LNCAP (cell line): ENCODE data around the gene THAP10.

Experiments
- TF ChIP-seq, protein P1 (sequence below): fragments of 450-650 bp; IDR thresholded peaks from 2 replicates; pipeline ENCODE4 v1.5.1; 2017; ENCODE audit warnings: mild to moderate bottlenecking

The THAP10 gene

DNA sequence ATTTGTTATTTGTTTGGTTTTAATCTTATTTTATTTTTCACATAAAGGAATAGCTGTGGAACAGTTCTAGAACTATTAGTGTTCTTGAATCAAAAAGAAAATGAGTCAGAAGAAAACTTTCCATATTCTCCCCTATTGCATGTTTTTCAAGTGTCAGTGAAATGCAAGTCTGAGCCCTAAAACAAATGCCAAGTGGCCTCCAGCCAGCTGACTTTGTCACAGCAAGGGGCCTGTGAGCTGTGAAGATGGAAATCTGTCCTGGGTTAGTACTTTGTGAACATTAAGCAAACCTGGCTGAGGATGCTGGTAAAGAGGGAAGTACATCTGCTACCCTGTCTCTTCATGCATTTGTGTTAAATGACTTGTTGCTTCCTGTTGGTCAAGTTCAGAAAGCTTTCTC is 14.6 kb upstream of the THAP10 start:
- TF ChIP-seq, protein P1, sequence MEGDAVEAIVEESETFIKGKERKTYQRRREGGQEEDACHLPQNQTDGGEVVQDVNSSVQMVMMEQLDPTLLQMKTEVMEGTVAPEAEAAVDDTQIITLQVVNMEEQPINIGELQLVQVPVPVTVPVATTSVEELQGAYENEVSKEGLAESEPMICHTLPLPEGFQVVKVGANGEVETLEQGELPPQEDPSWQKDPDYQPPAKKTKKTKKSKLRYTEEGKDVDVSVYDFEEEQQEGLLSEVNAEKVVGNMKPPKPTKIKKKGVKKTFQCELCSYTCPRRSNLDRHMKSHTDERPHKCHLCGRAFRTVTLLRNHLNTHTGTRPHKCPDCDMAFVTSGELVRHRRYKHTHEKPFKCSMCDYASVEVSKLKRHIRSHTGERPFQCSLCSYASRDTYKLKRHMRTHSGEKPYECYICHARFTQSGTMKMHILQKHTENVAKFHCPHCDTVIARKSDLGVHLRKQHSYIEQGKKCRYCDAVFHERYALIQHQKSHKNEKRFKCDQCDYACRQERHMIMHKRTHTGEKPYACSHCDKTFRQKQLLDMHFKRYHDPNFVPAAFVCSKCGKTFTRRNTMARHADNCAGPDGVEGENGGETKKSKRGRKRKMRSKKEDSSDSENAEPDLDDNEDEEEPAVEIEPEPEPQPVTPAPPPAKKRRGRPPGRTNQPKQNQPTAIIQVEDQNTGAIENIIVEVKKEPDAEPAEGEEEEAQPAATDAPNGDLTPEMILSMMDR = no peak

DNA sequence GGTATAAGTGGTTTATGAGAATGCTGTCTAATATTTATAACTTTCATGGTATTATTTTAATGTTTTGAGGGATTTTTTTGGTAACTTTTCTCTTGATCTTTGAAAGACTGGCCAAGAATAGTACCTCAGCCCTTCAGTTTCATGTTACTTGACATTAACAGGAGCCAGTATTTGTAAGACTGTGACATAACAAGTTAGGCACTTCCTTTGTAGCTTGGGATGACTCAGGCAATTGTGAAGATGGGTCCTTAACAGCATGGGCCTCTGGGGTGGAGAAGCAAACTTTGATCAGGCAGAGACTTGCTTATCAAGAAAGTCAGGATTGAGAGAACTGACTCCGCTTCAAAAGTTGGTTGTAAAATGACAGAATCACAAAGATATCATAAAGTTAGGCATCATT is 9.9 kb upstream of the THAP10 start:
- TF ChIP-seq, protein P1 = no peak

DNA sequence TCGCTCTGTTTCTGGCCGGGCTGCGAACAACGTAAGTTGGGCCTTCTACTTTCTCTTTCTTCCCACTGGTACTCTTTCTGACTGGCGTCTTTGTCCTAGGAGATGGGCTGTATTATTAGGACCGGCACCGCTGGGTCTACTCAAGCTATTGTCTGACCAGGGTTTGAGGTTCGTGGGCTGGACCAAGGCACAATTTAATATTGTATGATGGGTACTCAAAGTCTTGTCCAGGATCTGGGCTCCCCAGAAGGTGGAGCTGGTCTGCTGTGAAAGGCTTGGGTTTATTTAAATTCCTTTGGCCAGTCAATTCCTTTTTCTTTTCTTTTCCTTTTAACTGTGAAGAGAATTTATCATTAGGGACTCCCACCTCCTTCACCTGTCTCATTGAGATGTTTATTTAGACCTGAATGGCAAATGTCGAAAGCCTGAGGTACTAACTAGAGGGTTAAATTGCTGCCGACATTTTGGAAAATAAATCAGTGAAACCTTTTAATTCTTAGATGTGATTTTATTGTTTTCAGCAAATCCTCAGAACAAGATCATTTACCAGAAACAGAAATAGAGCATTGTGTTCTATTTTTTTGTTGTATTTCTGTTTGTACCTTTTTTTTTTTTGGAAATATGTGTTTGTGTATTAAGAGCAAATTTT is 803 bp upstream of the THAP10 start:
- TF ChIP-seq, protein P1 = peak; percentile 73

DNA sequence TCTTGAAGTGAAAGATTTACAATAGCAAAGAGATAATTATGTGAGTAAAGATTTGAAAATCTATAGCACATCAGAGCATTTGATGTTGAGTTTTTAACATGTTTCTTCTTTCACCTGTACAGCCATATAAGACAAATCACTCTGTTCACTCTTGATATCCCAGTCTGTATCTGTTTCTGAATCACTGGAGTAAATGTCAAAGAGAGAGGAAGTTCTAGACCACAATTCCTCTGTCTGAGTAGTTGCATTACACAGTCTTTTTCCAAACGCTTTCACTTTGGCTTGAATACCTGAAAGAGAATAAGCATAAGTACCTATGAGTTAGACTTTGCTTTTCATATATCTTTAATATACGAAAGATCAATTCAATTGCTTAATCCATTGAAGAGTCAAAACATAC is 9.9 kb downstream of the THAP10 start:
- TF ChIP-seq, protein P1 = no peak

DNA sequence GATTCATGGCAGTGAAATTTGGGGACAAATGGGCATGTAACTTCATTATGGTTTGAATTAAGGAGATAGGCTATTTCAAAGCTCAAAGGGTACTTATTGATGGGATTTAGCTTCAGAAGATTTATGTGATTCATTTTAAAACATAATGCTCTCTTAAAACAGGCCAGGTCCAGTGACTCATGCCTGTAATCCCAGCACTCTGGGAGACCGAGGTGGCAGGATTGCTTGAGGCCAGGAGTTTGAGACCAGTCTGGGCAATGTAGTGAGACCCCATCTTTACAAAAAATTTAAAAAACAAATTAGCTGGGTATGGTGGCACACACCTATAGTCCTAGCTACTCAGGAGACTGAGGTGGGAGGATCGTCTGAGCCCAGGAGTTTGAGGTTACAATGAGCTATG is 11.5 kb downstream of the THAP10 start:
- TF ChIP-seq, protein P1 = no peak

DNA sequence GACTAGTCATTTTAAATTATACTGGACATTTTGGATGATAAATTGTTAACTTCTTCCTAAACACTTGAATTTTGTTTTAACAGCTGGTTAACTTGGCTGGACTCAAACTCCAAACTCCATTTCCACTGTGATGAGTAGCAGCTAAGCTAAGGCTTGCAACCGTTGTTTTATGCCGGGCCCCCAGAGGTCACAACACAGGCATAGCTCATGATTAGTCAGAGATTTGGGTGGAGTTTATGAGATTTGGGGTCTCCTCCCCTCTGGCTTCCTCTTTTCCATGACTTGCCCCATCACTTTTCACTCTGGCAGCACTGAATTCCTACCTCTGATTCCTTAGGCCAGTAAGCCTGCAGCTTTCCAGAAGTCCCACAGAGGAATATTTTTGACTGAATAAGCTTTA is 12.8 kb downstream of the THAP10 start:
- TF ChIP-seq, protein P1 = no peak

DNA sequence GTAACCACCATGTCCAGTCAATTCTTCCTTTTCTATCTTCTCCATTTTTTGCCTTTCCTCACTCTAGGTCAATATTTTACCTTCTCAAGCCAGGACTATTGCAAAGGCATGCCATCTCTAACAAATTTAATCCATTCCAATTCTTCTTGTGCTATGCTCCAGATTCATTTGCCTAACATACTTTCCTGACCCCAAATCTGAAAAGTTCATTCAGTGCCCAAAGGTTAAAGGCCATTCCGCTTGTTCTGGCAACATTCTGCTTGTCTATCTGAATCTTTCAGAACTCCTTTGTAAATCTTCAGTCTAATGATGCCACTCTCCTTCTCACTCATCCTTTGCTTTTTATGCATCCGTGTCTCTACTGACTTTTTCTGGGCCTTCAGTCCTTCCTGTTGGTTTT is 15.6 kb downstream of the THAP10 start:
- TF ChIP-seq, protein P1 = no peak

DNA sequence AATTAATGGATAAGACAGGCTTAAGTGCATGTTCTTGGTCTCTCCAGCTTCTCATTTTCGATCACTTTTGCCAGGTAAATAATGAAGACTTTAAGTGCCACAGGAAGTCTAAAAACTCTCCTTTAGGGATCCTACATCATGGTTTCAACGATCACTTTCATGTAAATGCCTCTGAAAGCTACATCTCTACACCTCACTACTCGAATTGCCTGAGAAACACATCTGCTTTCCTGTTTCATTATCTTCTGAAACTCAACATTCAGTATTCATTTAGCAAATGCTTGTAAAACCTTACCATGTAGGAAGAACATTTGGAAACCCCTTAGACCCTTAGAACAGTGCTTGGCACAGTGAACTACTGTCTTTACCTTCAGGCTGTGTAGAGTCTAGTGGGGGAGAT is 16.2 kb downstream of the THAP10 start:
- TF ChIP-seq, protein P1 = no peak
